ENCODE results near the gene POU3F1.

POU3F1 gene

GRCh38 chr1:38003261-38004250 is 43.0 kb downstream of the POU3F1 start:
- DNase-seq, result no peak

DNA sequence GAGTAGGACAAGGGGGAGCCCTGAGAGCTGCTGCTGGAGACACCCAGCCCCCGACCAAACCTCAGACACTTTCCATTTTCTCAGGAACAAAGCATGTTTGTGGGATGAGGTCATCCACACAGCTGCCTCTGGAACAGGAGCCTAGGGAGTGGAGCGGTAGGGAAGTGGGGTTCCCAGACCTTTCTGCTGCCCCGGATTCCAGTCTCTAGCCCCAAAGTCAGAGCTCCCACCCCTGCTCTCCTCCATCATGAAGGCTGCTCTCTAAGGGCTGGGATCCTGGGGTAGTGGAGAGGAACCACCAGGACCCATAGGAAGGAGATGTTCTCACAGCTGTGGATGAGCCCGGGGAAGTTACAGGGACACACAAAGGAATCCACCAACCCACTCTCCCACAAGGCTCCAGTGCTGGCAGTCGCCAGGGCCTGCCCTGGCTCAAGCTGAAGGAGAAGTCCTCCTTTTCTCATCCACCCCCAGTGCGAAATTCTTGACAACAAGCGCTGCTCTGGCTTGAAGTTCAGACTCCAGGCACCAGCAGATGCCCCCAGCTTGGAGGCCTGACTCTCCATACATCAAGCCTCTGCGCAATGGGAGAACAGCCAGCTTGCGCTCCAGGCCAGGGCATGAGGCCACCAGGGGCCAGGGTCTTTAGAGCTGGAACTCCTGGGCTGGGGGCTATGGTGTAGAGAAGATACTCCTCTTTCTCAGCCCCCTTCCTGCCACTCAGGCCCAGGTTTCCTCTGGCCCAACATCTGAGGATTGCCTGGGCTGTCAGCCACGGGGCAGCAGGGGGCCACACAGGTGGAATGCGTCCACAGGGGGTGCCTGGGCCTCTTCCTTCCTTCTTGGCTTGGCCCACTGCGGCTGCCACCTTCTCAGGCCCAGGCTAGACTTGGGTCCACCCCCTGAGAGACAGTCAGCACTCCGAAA is 45.8 kb downstream of the POU3F1 start:
- no peak for DNase-seq

DNA sequence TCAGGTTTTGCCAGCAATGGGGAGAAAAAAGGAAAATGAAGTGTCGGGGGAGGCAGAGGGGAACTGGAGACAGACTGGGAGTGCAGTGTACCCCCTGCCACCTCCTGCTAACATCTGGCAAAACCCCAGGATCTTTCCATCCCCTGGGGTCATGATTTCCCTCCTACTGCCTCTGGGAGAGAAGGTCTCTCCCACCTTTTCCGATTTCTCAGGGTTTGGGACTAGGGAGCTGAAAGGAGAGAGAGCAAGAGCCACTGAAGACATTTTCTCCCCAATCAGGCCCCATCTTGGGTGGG is 46.4 kb downstream of the POU3F1 start:
- DNase-seq, result no peak

GRCh38 chr1:37999430-38000232 is 47.0 kb downstream of the POU3F1 start:
- no peak for DNase-seq

DNA sequence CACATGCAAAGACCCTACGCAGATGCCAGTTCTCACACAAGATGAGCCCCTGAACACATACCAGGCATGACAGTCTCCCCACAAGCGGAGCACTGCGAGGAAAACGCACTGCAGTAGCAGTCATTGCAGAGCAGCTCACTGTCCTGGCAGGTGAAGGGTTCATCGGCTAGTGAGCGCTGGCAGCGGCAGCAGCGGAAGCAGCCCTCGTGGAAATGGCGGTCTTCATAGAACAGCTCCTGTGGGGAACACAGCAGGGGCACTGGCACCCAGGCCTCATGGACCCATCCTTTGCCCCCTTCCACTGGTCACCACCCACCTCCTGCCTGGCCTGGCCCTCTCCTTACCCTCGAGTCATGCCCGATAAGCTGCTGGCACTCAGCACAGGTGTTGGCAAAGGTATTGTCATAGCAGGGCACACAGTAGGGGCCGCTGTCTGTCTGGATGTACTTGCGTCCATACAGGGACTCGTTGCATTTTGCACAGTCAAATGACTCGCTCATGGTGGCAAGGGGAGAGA is 47.6 kb downstream of the POU3F1 start:
- DNase-seq, result no peak

GRCh38 chr1:37998089-37998808 is 48.3 kb downstream of the POU3F1 start:
- no peak for DNase-seq

- no peak for DNase-seq
Measured at GRCh38 chr1:37997256-37998088, 49.1 kb downstream of the POU3F1 start.

DNA sequence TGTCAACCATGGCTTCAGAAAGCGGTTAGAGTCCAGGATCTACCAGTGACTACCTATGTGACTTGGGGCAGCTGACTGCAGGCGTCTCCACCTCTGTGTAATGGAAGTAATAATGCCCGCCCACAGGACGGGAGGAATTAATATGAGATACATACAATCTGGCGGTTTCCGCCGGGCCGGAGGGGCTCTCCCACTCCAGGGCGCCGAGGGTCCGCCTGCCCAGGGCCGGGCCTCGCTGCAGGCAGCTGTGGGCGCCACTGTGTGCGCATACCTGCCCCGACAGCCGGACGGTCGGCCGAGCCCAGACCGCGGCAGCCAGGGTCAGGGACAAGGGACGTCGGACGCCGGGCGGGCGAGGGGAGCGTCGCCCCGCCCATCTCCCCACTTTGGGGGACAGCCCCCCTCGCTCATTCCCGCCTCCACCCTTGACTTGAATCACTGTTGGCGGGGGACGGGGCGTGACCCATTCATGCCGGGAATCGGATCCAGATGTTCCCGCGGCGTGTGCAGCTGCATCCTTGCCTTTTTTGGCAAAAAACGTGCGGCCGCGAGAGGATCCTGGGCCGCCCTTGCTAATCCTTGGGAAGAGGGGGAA is 50.7 kb downstream of the POU3F1 start:
- DNase-seq, result peak; percentile 90

DNA sequence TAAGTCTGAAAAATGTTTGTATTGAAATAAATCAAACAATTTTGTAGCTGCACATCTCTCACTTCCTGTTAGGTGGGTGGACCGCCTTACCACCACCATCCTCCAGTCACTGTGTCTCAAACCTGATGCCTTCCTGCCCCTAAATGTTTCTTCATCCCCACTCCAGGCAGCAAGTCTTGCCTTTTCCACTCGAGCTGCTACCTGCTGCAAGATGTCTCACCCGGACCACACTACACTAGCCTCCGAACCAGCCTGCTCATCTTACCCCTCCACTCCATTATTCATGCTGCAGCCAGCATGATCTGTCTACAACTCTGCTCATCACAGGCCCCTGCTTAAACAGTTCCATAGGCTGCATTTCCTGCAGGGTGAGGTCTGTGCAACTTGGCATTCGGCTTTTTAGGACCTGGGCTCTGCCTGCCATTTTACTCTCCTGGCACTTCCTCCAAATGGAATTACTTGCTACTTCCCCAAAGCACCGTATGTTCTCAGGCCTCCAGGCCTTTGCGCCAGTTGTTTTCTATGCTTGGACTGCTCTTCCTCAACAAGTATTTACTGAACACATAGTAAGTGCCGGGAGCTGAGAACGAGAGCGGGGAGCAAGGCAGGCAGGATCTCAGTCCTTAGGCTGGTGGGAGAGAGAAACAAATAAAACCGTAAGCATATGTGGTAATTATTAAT is 51.6 kb downstream of the POU3F1 start:
- peak; percentile 39 for DNase-seq

All from DMS79 treated with DMSO at 0.1 percent for 48 hours (cell line).